Neural cell (in vitro differentiated cells): Measurements from ENCODE around the gene ZNF774. TPM values are rescaled to one million over a fixed set of nuclear protein-coding genes. Genes with fewer than 3 reads are reported as not detected.

Experiments
- H2AFZ ChIP-seq: fragments of 200-600, 300-800 bp; sonication (generic), shearing (Covaris generic); 2 replicates; pipeline ENCODE4 v1.6.0; 2014; ENCODE audit warnings: low read depth, mild to moderate bottlenecking, antibody characterized with exemption, low read length, moderate library complexity
- H3F3A ChIP-seq: fragments of 200-600 bp; shearing (Covaris generic); 2 replicates; pipeline ENCODE4 v1.6.1; 2016; ENCODE audit warnings: mild to moderate bottlenecking, moderate library complexity, mixed read lengths, antibody characterized with exemption, low read length; ENCODE audit not compliant: insufficient read depth, poor library complexity, severe bottlenecking
- H3K27ac ChIP-seq: fragments of 200-600, 300-800 bp; sonication (generic), shearing (Covaris generic); 2 replicates; pipeline ENCODE4 v1.5.1; 2014; ENCODE audit warnings: mild to moderate bottlenecking, low read length, moderate library complexity
- H3K27me3 ChIP-seq: fragments of 300-800, 200-600 bp; sonication (generic), shearing (Covaris generic); 2 replicates; pipeline ENCODE4 v1.6.0; 2014; ENCODE audit warnings: mild to moderate bottlenecking, low read depth, low read length, moderate library complexity; ENCODE audit not compliant: insufficient read depth
- H3K36me3 ChIP-seq: fragments of 300-800, 200-600 bp; sonication (generic), shearing (Covaris generic); 2 replicates; pipeline ENCODE4 v1.5.1; 2014; ENCODE audit warnings: mild to moderate bottlenecking, antibody characterized with exemption, low read length, moderate library complexity; ENCODE audit not compliant: insufficient read depth
- H3K4me2 ChIP-seq: fragments of 300-800, 200-600 bp; sonication (generic), shearing (Covaris generic); 2 replicates; pipeline ENCODE4 v1.6.0; 2014; ENCODE audit warnings: mild to moderate bottlenecking, low read length
- H3K4me3 ChIP-seq: fragments of 300-800, 200-600 bp; sonication (generic), shearing (Covaris generic); 2 replicates; pipeline ENCODE4 v1.5.1; 2014; ENCODE audit warnings: mild to moderate bottlenecking, low read length, moderate library complexity
- H3K79me2 ChIP-seq: fragments of 200-600 bp; shearing (Covaris generic); replicated peaks from 2 replicates; pipeline ENCODE4 v1.6.0; 2014; ENCODE audit warnings: mild to moderate bottlenecking, low read length, moderate library complexity; ENCODE audit not compliant: insufficient read depth
- H3K9ac ChIP-seq: fragments of 300-800, 200-600 bp; sonication (generic), shearing (Covaris generic); 2 replicates; pipeline ENCODE4 v1.6.1; 2016; ENCODE audit warnings: mild to moderate bottlenecking, low read length, mixed read lengths
- H3K9me2 ChIP-seq: fragments of 200-600 bp; shearing (Covaris generic); 2 replicates; pipeline ENCODE4 v1.6.1; 2016; ENCODE audit warnings: mild to moderate bottlenecking, low read length, mixed read lengths; ENCODE audit not compliant: insufficient read depth
- H3K9me3 ChIP-seq: fragments of 200-600, 300-800 bp; sonication (generic), shearing (Covaris generic); 2 replicates; pipeline ENCODE4 v1.6.1; 2016; ENCODE audit warnings: mild to moderate bottlenecking, mixed run types, low read length, moderate library complexity, mixed read lengths
- H4K20me1 ChIP-seq: fragments of 200-600 bp; shearing (Covaris generic); 2 replicates; pipeline ENCODE4 v1.6.1; 2016; ENCODE audit warnings: mild to moderate bottlenecking, mixed run types; ENCODE audit not compliant: insufficient read depth
- EP300 ChIP-seq: fragments of 450-650 bp; conservative IDR thresholded peaks from 2 replicates; pipeline ENCODE4 v1.6.1; 2014; ENCODE audit warnings: antibody characterized with exemption, mild to moderate bottlenecking, moderate library complexity; ENCODE audit not compliant: poor library complexity, severe bottlenecking
- EZH2 ChIP-seq: fragments of 200-600, 300-800 bp; shearing (Covaris generic), sonication (generic); IDR thresholded peaks from 2 replicates; pipeline ENCODE4 v1.6.1; 2014; ENCODE audit warnings: antibody characterized with exemption, low read length, borderline replicate concordance, mild to moderate bottlenecking; ENCODE audit not compliant: insufficient read depth, poor library complexity, severe bottlenecking
- MXI1 ChIP-seq: fragments of 450-650 bp; conservative IDR thresholded peaks from 2 replicates; pipeline ENCODE4 v1.6.1; 2014; ENCODE audit warnings: antibody characterized with exemption, mild to moderate bottlenecking; ENCODE audit not compliant: poor library complexity, severe bottlenecking
- POLR2AphosphoS5 ChIP-seq: IDR thresholded peaks from 2 replicates; pipeline ENCODE4 v1.6.1; 2012
- RAD21 ChIP-seq: fragments of 450-650 bp; conservative IDR thresholded peaks from 2 replicates; pipeline ENCODE4 v1.6.1; 2014; ENCODE audit warnings: antibody characterized with exemption, mild to moderate bottlenecking, moderate library complexity
- SMC3 ChIP-seq: fragments of 450-650 bp; conservative IDR thresholded peaks from 2 replicates; pipeline ENCODE4 v1.6.1; 2014; ENCODE audit warnings: antibody characterized with exemption, mild to moderate bottlenecking, moderate library complexity; ENCODE audit not compliant: poor library complexity
- TAF1 ChIP-seq: IDR thresholded peaks from 2 replicates; pipeline ENCODE4 v1.6.1; 2012; ENCODE audit warnings: low read depth
- polyA plus RNA-seq: library from polyadenylated mRNA; depleted of rRNA; stranded (reverse); fragments of >200 nt; gene quantifications from 2 replicates; pipeline ENCODE4 v1.2.3, GENCODE V29; 2014
- TF ChIP-seq, protein P1 (sequence below): fragments of 450-650 bp; IDR thresholded peaks from 2 replicates; pipeline ENCODE4 v1.5.1; 2014; ENCODE audit warnings: antibody characterized with exemption, mild to moderate bottlenecking, moderate library complexity; ENCODE audit not compliant: poor library complexity, severe bottlenecking
- TF ChIP-seq, protein P2 (sequence below): IDR thresholded peaks from 2 replicates; pipeline ENCODE4 v1.6.1; 2012; ENCODE audit warnings: borderline replicate concordance

ZNF774 gene
- polyA plus RNA-seq, 1 donor from 2014 or later: 6.8 TPM

DNA sequence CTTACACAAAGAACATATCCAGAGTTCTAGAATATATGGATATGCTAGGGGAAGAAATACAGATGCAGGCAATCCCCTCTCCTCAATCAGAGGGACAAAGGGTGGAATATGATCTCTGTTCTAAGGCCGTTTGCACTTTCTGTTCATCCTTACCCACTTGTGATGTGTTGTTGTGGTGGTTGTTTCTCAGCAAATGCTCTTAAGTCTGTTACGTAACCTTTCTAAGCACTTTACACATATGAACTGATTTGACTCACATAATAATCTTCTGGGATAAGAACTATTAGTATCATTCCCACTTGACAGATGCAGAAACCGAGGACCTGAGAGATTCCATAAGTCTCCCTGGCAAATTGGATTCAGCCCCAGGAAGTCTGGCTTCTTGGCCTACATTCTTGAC is 46.2 kb upstream of the ZNF774 start:
- H3F3A ChIP-seq: no peaks in the 10 kb centered on the region
- H2AFZ ChIP-seq: no peak overlapping the region
- no peaks in the 10 kb centered on the region for H3K9me3 ChIP-seq
- no peak overlapping the region for H3K4me3 ChIP-seq
- no peaks in the 10 kb centered on the region for H3K36me3 ChIP-seq
- H3K4me2 ChIP-seq: no peak overlapping the region
- no peaks in the 10 kb centered on the region for H3K79me2 ChIP-seq
- TF ChIP-seq EZH2: no peak
- no peak for TF ChIP-seq POLR2AphosphoS5
- TF ChIP-seq TAF1: no peak
- TF ChIP-seq, protein P1, sequence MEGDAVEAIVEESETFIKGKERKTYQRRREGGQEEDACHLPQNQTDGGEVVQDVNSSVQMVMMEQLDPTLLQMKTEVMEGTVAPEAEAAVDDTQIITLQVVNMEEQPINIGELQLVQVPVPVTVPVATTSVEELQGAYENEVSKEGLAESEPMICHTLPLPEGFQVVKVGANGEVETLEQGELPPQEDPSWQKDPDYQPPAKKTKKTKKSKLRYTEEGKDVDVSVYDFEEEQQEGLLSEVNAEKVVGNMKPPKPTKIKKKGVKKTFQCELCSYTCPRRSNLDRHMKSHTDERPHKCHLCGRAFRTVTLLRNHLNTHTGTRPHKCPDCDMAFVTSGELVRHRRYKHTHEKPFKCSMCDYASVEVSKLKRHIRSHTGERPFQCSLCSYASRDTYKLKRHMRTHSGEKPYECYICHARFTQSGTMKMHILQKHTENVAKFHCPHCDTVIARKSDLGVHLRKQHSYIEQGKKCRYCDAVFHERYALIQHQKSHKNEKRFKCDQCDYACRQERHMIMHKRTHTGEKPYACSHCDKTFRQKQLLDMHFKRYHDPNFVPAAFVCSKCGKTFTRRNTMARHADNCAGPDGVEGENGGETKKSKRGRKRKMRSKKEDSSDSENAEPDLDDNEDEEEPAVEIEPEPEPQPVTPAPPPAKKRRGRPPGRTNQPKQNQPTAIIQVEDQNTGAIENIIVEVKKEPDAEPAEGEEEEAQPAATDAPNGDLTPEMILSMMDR: no peak
- no peak for TF ChIP-seq RAD21
- TF ChIP-seq EP300: no peak
- no peak for TF ChIP-seq SMC3
- TF ChIP-seq, protein P2, sequence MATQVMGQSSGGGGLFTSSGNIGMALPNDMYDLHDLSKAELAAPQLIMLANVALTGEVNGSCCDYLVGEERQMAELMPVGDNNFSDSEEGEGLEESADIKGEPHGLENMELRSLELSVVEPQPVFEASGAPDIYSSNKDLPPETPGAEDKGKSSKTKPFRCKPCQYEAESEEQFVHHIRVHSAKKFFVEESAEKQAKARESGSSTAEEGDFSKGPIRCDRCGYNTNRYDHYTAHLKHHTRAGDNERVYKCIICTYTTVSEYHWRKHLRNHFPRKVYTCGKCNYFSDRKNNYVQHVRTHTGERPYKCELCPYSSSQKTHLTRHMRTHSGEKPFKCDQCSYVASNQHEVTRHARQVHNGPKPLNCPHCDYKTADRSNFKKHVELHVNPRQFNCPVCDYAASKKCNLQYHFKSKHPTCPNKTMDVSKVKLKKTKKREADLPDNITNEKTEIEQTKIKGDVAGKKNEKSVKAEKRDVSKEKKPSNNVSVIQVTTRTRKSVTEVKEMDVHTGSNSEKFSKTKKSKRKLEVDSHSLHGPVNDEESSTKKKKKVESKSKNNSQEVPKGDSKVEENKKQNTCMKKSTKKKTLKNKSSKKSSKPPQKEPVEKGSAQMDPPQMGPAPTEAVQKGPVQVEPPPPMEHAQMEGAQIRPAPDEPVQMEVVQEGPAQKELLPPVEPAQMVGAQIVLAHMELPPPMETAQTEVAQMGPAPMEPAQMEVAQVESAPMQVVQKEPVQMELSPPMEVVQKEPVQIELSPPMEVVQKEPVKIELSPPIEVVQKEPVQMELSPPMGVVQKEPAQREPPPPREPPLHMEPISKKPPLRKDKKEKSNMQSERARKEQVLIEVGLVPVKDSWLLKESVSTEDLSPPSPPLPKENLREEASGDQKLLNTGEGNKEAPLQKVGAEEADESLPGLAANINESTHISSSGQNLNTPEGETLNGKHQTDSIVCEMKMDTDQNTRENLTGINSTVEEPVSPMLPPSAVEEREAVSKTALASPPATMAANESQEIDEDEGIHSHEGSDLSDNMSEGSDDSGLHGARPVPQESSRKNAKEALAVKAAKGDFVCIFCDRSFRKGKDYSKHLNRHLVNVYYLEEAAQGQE: no peak
- no peak for TF ChIP-seq MXI1
- no peak overlapping the region for H3K27ac ChIP-seq
- H3K9ac ChIP-seq: no peak overlapping the region
- no peaks in the 10 kb centered on the region for H3K9me2 ChIP-seq
- H4K20me1 ChIP-seq: no peaks in the 10 kb centered on the region
- no peaks in the 10 kb centered on the region for H3K27me3 ChIP-seq

GRCh38 chr15:90306560-90306959 is 45.5 kb upstream of the ZNF774 start:
- no peaks in the 10 kb centered on the region for H3K27me3 ChIP-seq
- H3K4me2 ChIP-seq: no peak overlapping the region
- no peaks in the 10 kb centered on the region for H4K20me1 ChIP-seq
- H3K9ac ChIP-seq: no peak overlapping the region
- H3K79me2 ChIP-seq: no peaks in the 10 kb centered on the region
- H3K4me3 ChIP-seq: no peak overlapping the region
- no peaks in the 10 kb centered on the region for H3K9me2 ChIP-seq
- no peak for TF ChIP-seq TAF1
- no peak for TF ChIP-seq SMC3
- no peak for TF ChIP-seq MXI1
- TF ChIP-seq EZH2: no peak
- no peak for TF ChIP-seq EP300
- no peak for TF ChIP-seq RAD21
- TF ChIP-seq, protein P2: no peak
- TF ChIP-seq, protein P1: no peak
- TF ChIP-seq POLR2AphosphoS5: no peak
- no peak overlapping the region for H2AFZ ChIP-seq
- no peaks in the 10 kb centered on the region for H3F3A ChIP-seq
- H3K9me3 ChIP-seq: no peaks in the 10 kb centered on the region
- H3K36me3 ChIP-seq: no peaks in the 10 kb centered on the region
- H3K27ac ChIP-seq: no peak overlapping the region
